Hepatocyte (in vitro differentiated cells): ENCODE data around the gene SEMA3D. TPM values are rescaled to one million over a fixed set of nuclear protein-coding genes. Genes with fewer than 3 reads are reported as not detected.

Source experiments
- DNase-seq: peaks from one replicate; pipeline ENCODE4 v3.0.0-alpha.2; 2016; ENCODE audit warnings: low spot score
- H2AFZ ChIP-seq: fragments of 200-600 bp; sonication (generic); 2 replicates; pipeline ENCODE4 v1.6.0; 2016; ENCODE audit warnings: antibody characterized with exemption, mild to moderate bottlenecking
- H3K27ac ChIP-seq: fragments of 200-600 bp; sonication (generic); 2 replicates; pipeline ENCODE4 v1.5.1; 2016; ENCODE audit warnings: mild to moderate bottlenecking
- H3K27me3 ChIP-seq: fragments of 200-600 bp; sonication (generic); 2 replicates; pipeline ENCODE4 v1.6.1; 2016
- H3K36me3 ChIP-seq: fragments of 200-600 bp; sonication (generic); replicated peaks from 2 replicates; pipeline ENCODE4 v1.5.1; 2016; ENCODE audit warnings: low read depth; ENCODE audit not compliant: insufficient read depth
- H3K4me1 ChIP-seq: fragments of 200-600 bp; sonication (generic); 2 replicates; pipeline ENCODE4 v1.5.1; 2016; ENCODE audit warnings: mild to moderate bottlenecking, moderate library complexity; ENCODE audit not compliant: insufficient read depth
- H3K4me2 ChIP-seq: fragments of 200-600 bp; sonication (generic); 2 replicates; pipeline ENCODE4 v1.6.0; 2016
- H3K4me3 ChIP-seq: fragments of 200-600 bp; sonication (generic); 2 replicates; pipeline ENCODE4 v1.5.1; 2016; ENCODE audit warnings: mild to moderate bottlenecking
- H3K79me2 ChIP-seq: fragments of 200-600 bp; sonication (generic); 2 replicates; pipeline ENCODE4 v1.6.0; 2017; ENCODE audit warnings: mild to moderate bottlenecking
- H3K9me2 ChIP-seq: fragments of 200-600 bp; sonication (generic); replicated peaks from 2 replicates; pipeline ENCODE4 v1.6.0; 2017; ENCODE audit warnings: mild to moderate bottlenecking; ENCODE audit not compliant: insufficient read depth
- H3K9me3 ChIP-seq: fragments of 200-600 bp; sonication (generic); 2 replicates; pipeline ENCODE4 v1.5.1; 2016; ENCODE audit warnings: low read depth, mild to moderate bottlenecking
- H4K20me1 ChIP-seq: fragments of 200-600 bp; sonication (generic); 2 replicates; pipeline ENCODE4 v1.6.0; 2016; ENCODE audit warnings: mild to moderate bottlenecking; ENCODE audit not compliant: insufficient read depth, poor library complexity, severe bottlenecking
- EZH2 ChIP-seq: fragments of 200-600 bp; sonication (generic); IDR thresholded peaks from 2 replicates; pipeline ENCODE4 v1.6.1; 2016; ENCODE audit warnings: antibody characterized with exemption, mild to moderate bottlenecking, borderline replicate concordance
- EZH2phosphoT487 ChIP-seq: fragments of 200-600 bp; sonication (generic); IDR thresholded peaks from one replicate; pipeline ENCODE4 v1.6.1; 2018; ENCODE audit warnings: antibody characterized with exemption, mild to moderate bottlenecking, low read depth, moderate library complexity; ENCODE audit not compliant: unreplicated experiment, severe bottlenecking
- WGBS: methylation state at CpG from one replicate; pipeline ENCODE4 v1.1.6; 2016; ENCODE audit warnings: low lambda C conversion rate; ENCODE audit errors: missing lambda C conversion rate; 5-methylcytosine and 5-hydroxymethylcytosine counted together
- polyA plus RNA-seq: library from polyadenylated mRNA; unstranded; fragments of >200 nt; fragmentation: Nextera tagmentation; extraction: Ambion mirVana; gene quantifications from 2 replicates; pipeline ENCODE4 v1.2.1, GENCODE V29; 2016
- total RNA-seq: library from RNA; depleted of rRNA; stranded (reverse); fragments of >200 nt; gene quantifications from 2 replicates; pipeline ENCODE4 v1.2.3, GENCODE V29; 2014
- TF ChIP-seq, protein P1 (sequence below): fragments of 200-600 bp; sonication (generic); IDR thresholded peaks from 2 replicates; pipeline ENCODE4 v1.5.1; 2016; ENCODE audit warnings: antibody characterized with exemption, mild to moderate bottlenecking; ENCODE audit not compliant: poor library complexity

Gene SEMA3D
- total and polyA plus RNA-seq, 2 experiments from 2014 or later: 18.7 to 44.9 TPM

DNA sequence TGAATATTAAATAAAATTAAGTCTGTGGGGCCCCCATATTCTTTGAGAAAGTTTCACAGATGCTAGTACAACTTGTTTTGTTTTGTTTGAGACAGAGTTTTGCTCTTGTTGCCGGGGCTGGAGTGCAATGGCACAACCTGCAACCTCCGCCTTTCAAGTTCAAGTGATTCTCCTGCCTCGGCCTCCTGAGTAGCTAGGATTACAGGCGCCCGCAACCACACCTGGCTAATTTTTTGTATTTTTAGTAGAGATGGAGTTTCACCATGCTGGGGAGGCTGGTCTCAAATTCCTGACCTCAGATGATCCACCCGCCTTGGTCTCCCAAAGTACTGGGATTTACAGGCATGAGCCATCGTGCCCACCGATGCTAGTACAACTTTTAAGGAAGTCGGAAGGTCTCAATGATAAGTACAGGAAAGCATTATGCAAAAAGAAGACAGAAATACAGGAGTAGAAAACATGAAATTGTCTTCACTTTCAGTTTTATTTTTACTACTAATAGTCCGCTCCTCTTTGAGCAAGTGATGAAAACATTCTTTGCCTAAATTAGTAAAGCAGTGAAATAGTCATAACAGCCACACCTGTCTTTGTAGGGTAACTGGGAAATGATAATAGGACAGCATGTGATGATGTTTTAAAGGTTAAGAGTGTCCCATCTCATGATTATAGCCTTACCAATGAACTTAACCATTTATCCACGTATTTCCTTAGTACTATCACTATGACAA, 147.5 kb downstream of the SEMA3D start:
- DNase-seq: no peak
- WGBS: 94% methylated on average over 11 of the region's 11 CpGs
- no peaks in the 10 kb centered on the region for H3K9me3 ChIP-seq
- no peak overlapping the region for H3K27ac ChIP-seq
- no peaks in the 10 kb centered on the region for H3K79me2 ChIP-seq
- H3K4me1 ChIP-seq: no peaks in the 10 kb centered on the region
- H3K9me2 ChIP-seq: no peaks in the 10 kb centered on the region
- no peak overlapping the region for H2AFZ ChIP-seq
- no peaks in the 10 kb centered on the region for H3K36me3 ChIP-seq
- H3K4me3 ChIP-seq: no peak overlapping the region
- no peak overlapping the region for H3K4me2 ChIP-seq
- no peaks in the 10 kb centered on the region for H3K27me3 ChIP-seq
- no peaks in the 10 kb centered on the region for H4K20me1 ChIP-seq
- no peak for TF ChIP-seq EZH2phosphoT487
- TF ChIP-seq, protein P1, sequence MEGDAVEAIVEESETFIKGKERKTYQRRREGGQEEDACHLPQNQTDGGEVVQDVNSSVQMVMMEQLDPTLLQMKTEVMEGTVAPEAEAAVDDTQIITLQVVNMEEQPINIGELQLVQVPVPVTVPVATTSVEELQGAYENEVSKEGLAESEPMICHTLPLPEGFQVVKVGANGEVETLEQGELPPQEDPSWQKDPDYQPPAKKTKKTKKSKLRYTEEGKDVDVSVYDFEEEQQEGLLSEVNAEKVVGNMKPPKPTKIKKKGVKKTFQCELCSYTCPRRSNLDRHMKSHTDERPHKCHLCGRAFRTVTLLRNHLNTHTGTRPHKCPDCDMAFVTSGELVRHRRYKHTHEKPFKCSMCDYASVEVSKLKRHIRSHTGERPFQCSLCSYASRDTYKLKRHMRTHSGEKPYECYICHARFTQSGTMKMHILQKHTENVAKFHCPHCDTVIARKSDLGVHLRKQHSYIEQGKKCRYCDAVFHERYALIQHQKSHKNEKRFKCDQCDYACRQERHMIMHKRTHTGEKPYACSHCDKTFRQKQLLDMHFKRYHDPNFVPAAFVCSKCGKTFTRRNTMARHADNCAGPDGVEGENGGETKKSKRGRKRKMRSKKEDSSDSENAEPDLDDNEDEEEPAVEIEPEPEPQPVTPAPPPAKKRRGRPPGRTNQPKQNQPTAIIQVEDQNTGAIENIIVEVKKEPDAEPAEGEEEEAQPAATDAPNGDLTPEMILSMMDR: no peak
- TF ChIP-seq EZH2: no peak

DNA sequence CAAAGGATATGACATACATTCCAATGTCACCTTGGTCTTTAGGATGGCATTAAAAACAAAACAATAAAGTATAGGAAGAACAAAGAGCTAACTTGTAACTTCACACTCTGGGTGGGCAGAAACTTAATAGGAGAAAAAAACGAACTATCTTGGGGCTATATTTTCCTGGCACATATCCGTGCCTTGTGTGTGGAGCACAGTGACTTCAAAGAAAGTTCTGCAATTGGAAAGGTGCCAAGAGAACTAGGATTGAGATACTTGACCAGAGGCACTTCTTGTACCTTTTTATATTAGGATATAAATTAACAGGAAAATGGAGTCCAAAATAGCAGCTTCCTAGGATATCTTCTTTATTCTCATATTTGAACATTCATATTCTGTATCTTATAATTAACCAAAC, 148.4 kb downstream of the SEMA3D start:
- H3K79me2 ChIP-seq: no peaks in the 10 kb centered on the region
- H3K27ac ChIP-seq: no peak overlapping the region
- H3K36me3 ChIP-seq: no peaks in the 10 kb centered on the region
- no peak overlapping the region for H2AFZ ChIP-seq
- H3K27me3 ChIP-seq: no peaks in the 10 kb centered on the region
- no peak overlapping the region for H3K4me3 ChIP-seq
- no peaks in the 10 kb centered on the region for H3K9me2 ChIP-seq
- H3K4me2 ChIP-seq: no peak overlapping the region
- no peaks in the 10 kb centered on the region for H4K20me1 ChIP-seq
- H3K9me3 ChIP-seq: no peaks in the 10 kb centered on the region
- TF ChIP-seq EZH2 (no peak), EZH2phosphoT487 (no peak)
- TF ChIP-seq, protein P1: no peak
- no peaks in the 10 kb centered on the region for H3K4me1 ChIP-seq
- WGBS: 70% methylated on average over 2 of the region's 2 CpGs
- no peak for DNase-seq

DNA sequence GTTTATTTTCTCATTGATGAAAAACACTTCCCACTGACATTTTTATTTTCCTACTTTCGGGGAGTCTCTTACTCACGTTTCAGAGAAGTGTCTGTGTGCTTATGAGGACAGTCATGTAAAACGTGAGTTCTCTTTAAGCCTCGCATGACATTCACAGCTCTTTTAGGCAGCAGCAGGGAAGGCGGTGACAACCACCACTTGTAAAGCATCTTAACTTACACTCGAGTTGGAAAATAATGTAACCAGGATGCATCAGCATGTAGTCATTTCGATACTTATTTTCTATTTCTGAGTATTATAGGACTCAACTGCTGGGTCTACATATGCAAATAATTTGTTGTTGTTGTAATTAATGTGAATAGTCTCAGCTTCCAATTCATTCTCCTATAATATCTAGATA, 153.6 kb downstream of the SEMA3D start:
- TF ChIP-seq EZH2 (no peak), EZH2phosphoT487 (no peak)
- TF ChIP-seq, protein P1: no peak
- Histone ChIP-seq H4K20me1 (no peaks in the 10 kb centered on the region), H3K79me2 (no peaks in the 10 kb centered on the region), H3K9me3 (no peaks in the 10 kb centered on the region), H3K27ac (no peak overlapping the region), H3K4me1 (peaks cover 15% of the 10 kb centered on the region), H2AFZ (no peak overlapping the region), H3K27me3 (no peaks in the 10 kb centered on the region), H3K36me3 (no peaks in the 10 kb centered on the region), H3K4me2 (no peak overlapping the region), H3K4me3 (no peak overlapping the region), H3K9me2 (no peaks in the 10 kb centered on the region)
- no peak for DNase-seq
- 58% methylated on average over 7 of the region's 7 CpGs for WGBS
